NK-92 treated with Interleukin-12 subunit alpha and Interleukin-12 subunit beta, amount 100 ng/mL, for 24 hours (cell line): ENCODE data around the gene AKT1S1.

Source experiments
- DNase-seq: peaks from one replicate; lab custom pipeline; 2025; lab: John Stamatoyannopoulos, UW

AKT1S1 gene

GRCh38 chr19:49866933-49867782 is 10.0 kb downstream of the AKT1S1 start, which contains the start of gene PNKP:
Gene PNKP (minus strand): TSS chr19:49867576. CDS start chr19:49867204, 372 bp downstream.
- peak; percentile 97 for DNase-seq

GRCh38 chr19:49864890-49865289 is 12.3 kb downstream of the AKT1S1 start:
- no peak for DNase-seq

DNA sequence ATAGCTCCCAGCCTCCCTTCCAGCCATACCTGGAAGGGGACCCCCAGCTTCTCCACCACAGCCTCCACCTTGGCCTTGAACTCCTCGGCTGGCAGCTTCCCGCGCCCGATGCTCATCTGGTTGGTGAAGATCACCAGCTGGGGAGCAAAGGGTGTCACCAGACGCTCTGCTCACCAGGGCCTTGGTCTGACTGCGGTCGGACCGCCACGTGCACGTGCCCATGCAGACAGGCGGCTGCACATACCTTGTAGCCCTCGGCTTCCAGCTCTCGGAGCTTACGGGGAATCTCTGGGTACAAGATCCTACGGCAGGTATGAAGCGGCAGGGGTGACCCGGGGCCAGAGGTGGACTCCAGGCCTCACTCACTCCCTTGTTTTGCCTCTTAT is 13.2 kb downstream of the AKT1S1 start:
- DNase-seq = no peak

- no peak for DNase-seq
Measured at GRCh38 chr19:49863254-49863934, 13.8 kb downstream of the AKT1S1 start.

GRCh38 chr19:49862391-49863253 is 14.5 kb downstream of the AKT1S1 start:
- DNase-seq = no peak

GRCh38 chr19:49861541-49862378 is 15.4 kb downstream of the AKT1S1 start:
- no peak for DNase-seq

GRCh38 chr19:49861107-49861506 is 16.0 kb downstream of the AKT1S1 start:
- DNase-seq = no peak

DNA sequence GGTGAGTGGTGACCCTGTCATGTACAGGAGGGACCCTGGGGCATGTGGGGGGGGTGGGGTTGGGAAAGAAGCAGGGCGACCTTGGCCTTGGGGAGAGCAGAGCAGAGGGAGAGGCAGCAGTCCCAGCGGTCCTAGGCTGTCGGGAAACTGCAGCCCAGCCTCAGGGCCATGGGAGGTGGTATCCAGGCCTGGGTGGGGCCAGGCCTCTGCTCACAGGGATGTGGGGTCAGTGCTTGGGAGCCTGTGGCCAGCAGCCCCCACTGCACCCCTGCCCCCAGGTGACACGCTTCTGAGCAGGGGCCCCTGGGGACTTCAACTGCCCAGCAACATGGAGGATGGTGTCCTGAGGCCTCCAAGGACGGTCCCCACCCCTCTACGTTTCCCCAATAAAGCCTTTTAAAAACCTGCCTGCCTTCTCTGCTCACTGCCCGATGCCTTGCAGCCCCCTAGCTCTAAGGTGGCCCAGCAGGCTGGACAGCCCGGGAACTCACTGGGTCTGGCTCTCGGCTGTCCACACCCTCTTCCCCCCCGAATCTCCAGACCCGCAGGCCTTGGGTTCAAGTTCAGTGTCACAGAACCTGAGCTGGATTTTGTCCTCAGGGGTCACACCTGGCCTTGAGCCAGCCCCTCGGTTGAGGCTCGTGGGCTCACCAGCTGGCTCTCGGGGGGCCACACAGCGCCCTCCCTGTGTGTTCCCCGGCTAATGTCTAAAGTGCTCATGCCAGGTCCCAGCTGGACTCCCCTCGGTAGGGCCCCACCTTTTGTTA is 16.6 kb downstream of the AKT1S1 start:
- no peak for DNase-seq

- no peak for DNase-seq
Measured at GRCh38 chr19:49859682-49860335, 17.3 kb downstream of the AKT1S1 start.

DNA sequence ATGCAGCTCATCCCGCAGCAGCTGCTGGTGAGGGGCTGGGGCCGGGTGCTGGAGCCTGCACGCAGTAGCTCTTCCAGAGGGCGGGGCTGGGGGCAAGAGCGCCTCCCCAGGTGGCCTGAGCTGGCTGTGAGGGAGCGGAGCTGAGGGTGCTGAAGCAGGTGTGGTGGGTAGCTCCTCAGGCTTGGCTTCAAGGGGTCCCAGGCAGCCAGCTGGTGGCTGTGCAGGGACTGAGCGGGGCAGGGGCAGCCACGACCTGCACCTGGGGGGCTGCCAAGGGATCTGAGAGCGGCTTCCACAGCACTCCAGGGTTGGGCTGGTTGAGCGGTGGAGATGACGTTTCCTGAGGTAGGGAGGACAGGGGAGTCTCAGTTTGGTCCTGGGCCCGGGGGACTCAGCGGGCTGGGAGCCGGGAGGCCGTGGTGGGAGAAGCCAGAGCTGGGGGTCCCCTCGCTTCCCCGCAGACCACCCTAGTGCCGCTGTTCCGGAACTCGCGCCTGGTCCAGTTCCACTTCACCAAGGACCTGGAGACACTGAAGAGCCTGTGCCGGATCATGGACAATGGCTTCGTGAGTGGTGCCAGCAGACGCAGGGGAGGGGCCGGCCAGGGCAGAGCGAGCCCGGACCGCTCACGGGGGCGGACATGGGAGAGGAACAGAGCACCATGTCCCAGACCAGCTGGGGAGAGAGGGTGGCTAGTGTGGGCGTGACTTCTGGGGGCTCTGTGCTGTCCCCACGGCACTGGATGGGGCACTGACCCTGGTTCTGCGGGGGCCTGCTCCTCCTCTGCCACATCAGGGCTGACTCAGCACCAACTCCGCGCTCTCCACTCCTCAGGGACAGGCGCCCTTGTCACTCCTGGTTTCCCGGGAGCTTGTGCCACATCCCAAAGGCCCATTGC is 18.8 kb downstream of the AKT1S1 start:
- no peak for DNase-seq

DNA sequence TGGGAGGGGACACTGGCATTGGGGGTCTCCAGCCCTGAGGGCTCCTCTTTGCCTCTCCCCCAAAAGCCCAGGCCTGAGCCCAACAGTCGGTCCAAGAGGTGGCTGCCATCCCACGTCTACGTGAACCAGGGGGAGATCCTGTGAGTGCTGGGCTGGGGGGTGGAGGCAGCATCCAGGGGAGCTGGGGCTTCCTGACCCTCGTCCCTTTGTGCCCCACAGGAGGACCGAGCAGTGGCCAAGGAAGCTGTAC is 19.4 kb downstream of the AKT1S1 start:
- no peak for DNase-seq

DNA sequence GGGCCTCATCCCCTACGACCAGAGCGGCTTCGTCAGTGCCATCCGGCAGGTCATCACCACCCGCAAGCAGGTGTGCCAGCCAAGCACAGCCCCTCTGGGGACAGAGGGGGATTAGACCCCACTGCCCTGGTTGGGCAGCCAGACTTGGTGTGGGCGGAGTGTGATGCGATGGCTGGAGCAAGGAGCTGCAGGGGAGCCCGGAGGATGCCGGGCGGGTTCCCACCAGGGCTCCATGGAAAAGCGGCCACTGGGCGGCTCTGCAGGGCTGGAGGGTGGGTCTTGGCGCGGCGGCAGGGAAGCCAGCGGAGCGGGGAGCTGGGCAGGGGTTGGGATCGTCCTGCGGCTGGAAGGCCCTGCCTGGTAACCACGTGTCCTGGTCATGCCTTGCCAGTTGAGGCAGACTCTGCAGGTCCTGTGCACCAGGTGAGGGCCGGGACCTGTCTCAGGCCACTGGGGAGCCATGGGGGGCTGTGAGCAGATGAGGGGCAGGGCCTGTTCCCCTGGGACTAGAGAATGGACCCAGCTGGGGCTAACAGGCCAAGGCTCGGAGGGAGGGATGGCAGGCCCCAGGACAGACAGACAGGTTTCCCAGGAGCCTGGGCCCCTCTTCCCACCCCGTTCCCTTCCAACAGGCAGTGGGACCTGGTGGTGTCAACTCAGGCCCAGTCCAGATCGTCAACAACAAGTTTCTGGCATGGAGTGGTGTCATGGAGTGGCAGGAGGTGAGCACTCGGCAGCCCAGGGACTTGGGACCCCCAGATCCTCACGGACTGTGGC is 19.9 kb downstream of the AKT1S1 start:
- no peak for DNase-seq

- DNase-seq = no peak
Measured at GRCh38 chr19:49856574-49857021, 20.6 kb downstream of the AKT1S1 start.

- DNase-seq = no peak
Measured at GRCh38 chr19:49855676-49856573, 21.2 kb downstream of the AKT1S1 start.

DNA sequence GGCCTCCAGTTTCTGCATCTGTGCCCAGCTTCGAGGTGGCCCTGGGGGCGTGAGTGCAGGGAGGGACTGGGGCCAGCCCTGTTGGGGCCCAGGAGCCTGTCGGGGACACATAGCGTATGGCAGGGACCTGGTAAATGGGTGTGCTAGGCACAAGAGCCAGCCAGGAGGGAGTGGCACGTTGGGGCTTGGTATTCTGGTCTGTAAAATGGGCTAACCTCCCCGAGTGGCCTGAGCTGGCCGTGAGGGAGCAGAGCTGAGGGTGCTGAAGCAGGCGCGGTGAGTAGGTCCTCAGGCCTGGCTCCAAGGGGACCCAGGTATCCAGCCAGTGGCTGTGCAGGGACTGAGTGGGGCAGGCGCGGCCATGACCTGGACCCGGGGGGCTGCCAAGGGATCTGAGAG is 21.9 kb downstream of the AKT1S1 start:
- no peak for DNase-seq

DNA sequence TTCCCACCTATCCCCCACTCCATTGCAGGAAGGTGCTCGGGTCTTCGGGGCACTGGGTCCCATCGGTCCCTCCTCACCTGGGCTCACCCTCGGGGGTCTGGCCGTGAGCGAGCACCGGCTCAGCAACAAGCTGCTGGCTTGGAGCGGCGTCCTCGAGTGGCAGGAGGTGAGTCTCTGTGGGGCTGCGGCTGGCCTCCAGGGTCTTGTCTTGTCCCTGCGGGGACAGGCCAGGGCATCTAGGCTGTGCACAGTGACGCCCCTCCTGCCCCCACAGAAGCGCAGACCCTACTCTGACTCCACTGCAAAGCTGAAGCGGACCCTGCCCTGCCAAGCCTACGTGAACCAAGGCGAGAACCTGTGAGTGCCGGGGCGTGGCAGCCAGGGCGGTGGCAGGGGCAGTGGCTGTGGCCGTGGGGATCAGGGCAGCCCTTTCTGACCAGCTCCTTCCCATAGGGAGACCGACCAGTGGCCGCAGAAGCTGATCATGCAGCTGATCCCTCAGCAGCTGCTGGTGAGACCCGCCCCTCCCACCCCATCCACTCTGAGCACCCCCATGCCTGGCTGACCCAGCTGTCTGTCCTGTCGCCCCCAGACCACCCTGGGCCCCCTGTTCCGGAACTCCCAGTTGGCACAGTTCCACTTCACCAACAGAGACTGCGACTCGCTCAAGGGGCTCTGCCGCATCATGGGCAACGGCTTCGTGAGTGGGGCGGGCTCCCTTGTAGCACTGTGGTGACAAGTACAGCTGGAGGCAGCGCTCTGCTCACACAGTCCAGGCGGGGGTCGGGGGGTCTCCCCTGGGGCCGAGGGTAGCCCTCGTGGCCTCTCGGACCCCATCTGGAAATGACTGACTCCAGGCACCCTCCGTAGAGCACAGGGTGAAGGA is 22.5 kb downstream of the AKT1S1 start:
- no peak for DNase-seq
